Fibroblast of lung (primary cell): ENCODE results near the gene PODXL2. TPM values are rescaled to one million over a fixed set of nuclear protein-coding genes. Genes with fewer than 3 reads are reported as not detected.

Experiments used
- DNase-seq, 2 donors: peaks; one replicate each; pipeline versions ENCODE4 v3.0.0 to v3.0.0-alpha.2; 2010; ENCODE audit warnings: low read depth in 2 of 2
- H2AFZ ChIP-seq: 2 replicates; pipeline ENCODE4 v1.5.1; 2012; ENCODE audit warnings: low read length, control low read depth, inconsistent platforms
- H3K27ac ChIP-seq: 2 replicates; pipeline ENCODE4 v1.5.1; 2011; ENCODE audit warnings: low read length, control low read depth; ENCODE audit not compliant: insufficient read depth
- H3K27me3 ChIP-seq: 2 replicates; pipeline ENCODE4 v1.5.1; 2011; ENCODE audit warnings: mild to moderate bottlenecking, low read length; ENCODE audit not compliant: control insufficient read depth, insufficient read depth
- H3K36me3 ChIP-seq: 2 replicates; pipeline ENCODE4 v1.5.1; 2011; ENCODE audit warnings: low read length; ENCODE audit not compliant: control insufficient read depth, insufficient read depth
- H3K4me1 ChIP-seq: 2 replicates; pipeline ENCODE4 v1.5.1; 2011; ENCODE audit warnings: low read length; ENCODE audit not compliant: control insufficient read depth, insufficient read depth; ENCODE audit errors: extremely low read depth
- H3K4me2 ChIP-seq: 2 replicates; pipeline ENCODE4 v1.5.1; 2011; ENCODE audit warnings: low read length, control low read depth; ENCODE audit not compliant: insufficient read depth; ENCODE audit errors: extremely low read depth
- H3K4me3 ChIP-seq, 4 experiments: fragments of 200-600 bp in 1 of 4; sonication (generic) in 1 of 4; replicated peaks in 1 of 4; 2 replicates each; pipeline ENCODE4 v1.5.1; 2011 to 2016; ENCODE audit warnings: low read length in 4 of 4, low read depth in 3 of 4, mild to moderate bottlenecking in 3 of 4, control low read depth in 2 of 4, inconsistent platforms in 1 of 4, mixed read lengths in 1 of 4; ENCODE audit not compliant: insufficient read depth in 1 of 4; ENCODE audit errors: control extremely low read depth in 1 of 4
- H3K79me2 ChIP-seq: 2 replicates; pipeline ENCODE4 v1.5.1; 2012; ENCODE audit warnings: mild to moderate bottlenecking, low read length, inconsistent platforms; ENCODE audit not compliant: control insufficient read depth, insufficient read depth
- H3K9ac ChIP-seq: 2 replicates; pipeline ENCODE4 v1.5.1; 2011; ENCODE audit warnings: mild to moderate bottlenecking, low read length, control low read depth; ENCODE audit not compliant: insufficient read depth
- H3K9me3 ChIP-seq: 2 replicates; pipeline ENCODE4 v1.5.1; 2012; ENCODE audit warnings: low read depth, low read length; ENCODE audit not compliant: control insufficient read depth, insufficient read depth
- H4K20me1 ChIP-seq: 2 replicates; pipeline ENCODE4 v1.5.1; 2011; ENCODE audit warnings: low read length; ENCODE audit not compliant: control insufficient read depth, insufficient read depth; ENCODE audit errors: extremely low read depth
- CTCF ChIP-seq, 2 donors: IDR thresholded peaks in 1 of 2; conservative IDR thresholded peaks in 1 of 2; 1 replicate in 1 of 2; 2 replicates in 1 of 2; pipeline ENCODE4 v1.5.1; 2011 to 2012; ENCODE audit warnings: low read length in 2 of 2, control low read depth in 1 of 2, inconsistent platforms in 1 of 2, low read depth in 1 of 2, mild to moderate bottlenecking in 1 of 2
- EZH2 ChIP-seq: IDR thresholded peaks from 2 replicates; pipeline ENCODE4 v1.5.1; 2012; ENCODE audit warnings: low read length, control low read depth, mild to moderate bottlenecking; ENCODE audit errors: missing control alignments
- polyA plus RNA-seq, 2 donors: library from polyadenylated mRNA; depleted of rRNA in 1 of 2; stranded (reverse) in 1 of 2; unstranded in 1 of 2; fragments of >200 nt; gene quantifications; 2 replicates each; pipeline ENCODE4 v1.2.1, GENCODE V29; 2011 to 2012; ENCODE audit warnings: missing spikeins in 1 of 2
- total RNA-seq: library from RNA; depleted of rRNA; stranded (reverse); fragments of >200 nt; gene quantifications from 2 replicates; pipeline ENCODE4 v1.2.1, GENCODE V29; 2014

The PODXL2 gene
- total and polyA plus RNA-seq, 2 donors (not counting 1 experiment from before 2014, with no cell fraction given) = 0.50 to 0.98 TPM

- no peak for DNase-seq
- Histone ChIP-seq H4K20me1 (no peaks in the 10 kb centered on the region), H3K9ac (no peak overlapping the region), H3K4me1 (no peaks in the 10 kb centered on the region), H3K27me3 (no peaks in the 10 kb centered on the region), H3K4me3 (no peak overlapping the region), H3K9me3 (no peaks in the 10 kb centered on the region), H2AFZ (no peak overlapping the region), H3K36me3 (no peaks in the 10 kb centered on the region), H3K79me2 (no peaks in the 10 kb centered on the region), H3K27ac (no peak overlapping the region), H3K4me2 (no peak overlapping the region)
- no peak for TF ChIP-seq CTCF (conservative IDR thresholded peaks at IDR 0.05 in 1 of 2, IDR thresholded peaks at IDR 0.05 in 1 of 2; ENCODE audit: low read depth in 1 of 2, low read length in 2 of 2)
- no peak for TF ChIP-seq EZH2
Measured at GRCh38 chr3:127669541-127670228, 40.7 kb downstream of the PODXL2 start.

GRCh38 chr3:127670229-127670559 is 41.2 kb downstream of the PODXL2 start:
- no peak overlapping the region for H3K9ac ChIP-seq
- TF ChIP-seq EZH2 (no peak), CTCF (conservative IDR thresholded peaks at IDR 0.05 in 1 of 2, IDR thresholded peaks at IDR 0.05 in 1 of 2; ENCODE audit: low read depth in 1 of 2, low read length in 2 of 2) (no peak)
- no peaks in the 10 kb centered on the region for H4K20me1 ChIP-seq
- H3K4me2 ChIP-seq = no peak overlapping the region
- H3K27me3 ChIP-seq = no peaks in the 10 kb centered on the region
- no peak for DNase-seq
- H3K4me3 ChIP-seq = no peak overlapping the region
- H2AFZ ChIP-seq = no peak overlapping the region
- H3K36me3 ChIP-seq = no peaks in the 10 kb centered on the region
- no peaks in the 10 kb centered on the region for H3K9me3 ChIP-seq
- no peaks in the 10 kb centered on the region for H3K4me1 ChIP-seq
- no peaks in the 10 kb centered on the region for H3K79me2 ChIP-seq
- H3K27ac ChIP-seq = no peak overlapping the region

- TF ChIP-seq CTCF (conservative IDR thresholded peaks at IDR 0.05 in 1 of 2, IDR thresholded peaks at IDR 0.05 in 1 of 2; ENCODE audit: low read depth in 1 of 2, low read length in 2 of 2) (no peak), EZH2 (no peak)
Measured at GRCh38 chr3:127670761-127671522, 42.0 kb downstream of the PODXL2 start.

More at GRCh38 chr3:127670761-127671522, 42.0 kb downstream of the PODXL2 start:
- H3K9me3 ChIP-seq = no peaks in the 10 kb centered on the region
- no peak overlapping the region for H3K4me3 ChIP-seq
- no peaks in the 10 kb centered on the region for H3K36me3 ChIP-seq
- H2AFZ ChIP-seq = no peak overlapping the region
- no peaks in the 10 kb centered on the region for H3K79me2 ChIP-seq
- no peaks in the 10 kb centered on the region for H3K4me1 ChIP-seq
- H3K4me2 ChIP-seq = no peak overlapping the region
- no peaks in the 10 kb centered on the region for H3K27me3 ChIP-seq
- no peaks in the 10 kb centered on the region for H4K20me1 ChIP-seq
- DNase-seq = no peak
- no peak overlapping the region for H3K9ac ChIP-seq
- H3K27ac ChIP-seq = no peak overlapping the region
